ENCODE data around the gene DNAL1. TPM values are rescaled to one million over a fixed set of nuclear protein-coding genes. Genes with fewer than 3 reads are reported as not detected.
A peak's percentile ranks its signal among the peaks of the same experiment; 100 is the strongest.

DNAL1 gene
- total and polyA plus RNA-seq, 2 of the 4 experiments (the other 2 are of a cell fraction): 4.5 to 5.4 TPM

DNA sequence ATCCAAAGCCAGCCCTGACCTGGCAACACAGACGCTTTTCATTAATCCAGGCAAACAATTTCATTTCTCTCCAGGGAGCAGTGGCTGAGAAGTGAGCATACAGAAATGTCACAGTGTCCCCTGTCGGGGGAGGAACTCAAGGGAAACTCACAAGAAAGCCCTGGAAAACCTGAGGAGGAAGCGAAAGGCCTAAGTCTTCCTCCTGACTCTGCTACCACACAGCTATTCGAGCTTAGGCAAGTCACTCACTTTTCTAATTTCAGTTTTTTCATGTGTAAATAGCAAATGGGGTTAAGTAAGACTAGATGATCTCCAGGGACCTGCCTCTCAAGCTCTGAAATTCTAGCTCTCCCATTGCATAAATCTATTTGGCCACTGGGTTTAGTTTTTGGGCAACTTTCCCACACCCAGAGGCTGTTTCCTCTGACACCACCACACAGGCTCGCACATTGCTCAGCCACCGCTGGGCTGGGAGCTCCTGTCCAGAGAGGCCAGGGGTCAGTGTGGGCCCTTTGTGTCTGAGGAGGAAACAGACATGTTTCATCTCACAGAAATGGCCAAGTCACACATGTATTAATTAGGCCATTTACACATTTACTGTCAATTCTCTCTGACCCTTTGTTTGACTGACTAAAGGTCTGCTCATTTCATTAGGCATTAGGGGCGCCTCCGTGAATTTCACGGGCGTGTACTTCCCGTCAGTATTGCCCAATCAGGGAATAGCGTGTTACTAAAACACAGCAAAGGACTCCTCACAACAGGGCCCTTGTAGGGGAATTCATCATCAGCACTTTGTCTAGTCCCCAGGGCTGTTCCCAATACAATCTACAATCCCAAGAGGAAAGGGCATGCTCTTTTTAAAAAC, 79.2 kb downstream of the DNAL1 start (continued):
- TF ChIP-seq, protein P1, sequence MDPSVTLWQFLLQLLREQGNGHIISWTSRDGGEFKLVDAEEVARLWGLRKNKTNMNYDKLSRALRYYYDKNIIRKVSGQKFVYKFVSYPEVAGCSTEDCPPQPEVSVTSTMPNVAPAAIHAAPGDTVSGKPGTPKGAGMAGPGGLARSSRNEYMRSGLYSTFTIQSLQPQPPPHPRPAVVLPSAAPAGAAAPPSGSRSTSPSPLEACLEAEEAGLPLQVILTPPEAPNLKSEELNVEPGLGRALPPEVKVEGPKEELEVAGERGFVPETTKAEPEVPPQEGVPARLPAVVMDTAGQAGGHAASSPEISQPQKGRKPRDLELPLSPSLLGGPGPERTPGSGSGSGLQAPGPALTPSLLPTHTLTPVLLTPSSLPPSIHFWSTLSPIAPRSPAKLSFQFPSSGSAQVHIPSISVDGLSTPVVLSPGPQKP (IDR thresholded peaks at IDR 0.05; ENCODE audit: borderline replicate concordance, low read depth, low read length): no peak
- TF ChIP-seq MAZ (IDR thresholded peaks at IDR 0.05; ENCODE audit: borderline replicate concordance, low read depth, low read length): peak; percentile 26; the same call in 1 of the 2 replicates
- 0 out of 2 replicates have a peak, but pooled peaks have one; percentile 26 for TF ChIP-seq POLR2A (IDR thresholded peaks at IDR 0.05; ENCODE audit: low read depth, low read length)
- TF ChIP-seq RCOR1 (IDR thresholded peaks at IDR 0.05; ENCODE audit: insufficient replicate concordance, low read length): no peak

Measured in IMR-90 (cell line).